B cell (primary cell): ENCODE measurements around the gene NPHP4. TPM values are rescaled to one million over a fixed set of nuclear protein-coding genes. Genes with fewer than 3 reads are reported as not detected.

ENCODE experiments used
- ATAC-seq: fragments of 200-7000 bp; cut with Tn5 transposase; one replicate; pipeline ENCODE4 v1.10.0; 2021; ENCODE audit warnings: low read depth, mild to moderate bottlenecking, moderate number of reproducible peaks, moderate library complexity
- CTCF ChIA-PET: fragments of 350-600 bp; sonication (Branson Sonifier 250); formaldehyde crosslinking; loops from one replicate; lab custom pipeline; 2021; ENCODE audit warnings: antibody characterized with exemption, inconsistent platforms; lab: Charles Lee
- POLR2A ChIA-PET: fragments of 350-600 bp; sonication (Branson Sonifier 250); formaldehyde crosslinking; loops from one replicate; lab custom pipeline; 2021; ENCODE audit warnings: antibody characterized with exemption; lab: Charles Lee
- DNase-seq: peaks from one replicate; pipeline ENCODE4 v3.0.0; 2013
- H2AFZ ChIP-seq: 2 replicates; pipeline ENCODE4 v1.6.1; 2012; ENCODE audit warnings: mild to moderate bottlenecking, low read depth, low read length; ENCODE audit not compliant: insufficient read depth, poor library complexity, severe bottlenecking
- H3K27ac ChIP-seq, 2 donors: 1 replicate in 1 of 2; 2 replicates in 1 of 2; pipeline ENCODE4 v1.5.1; 2012 to 2013; ENCODE audit warnings: low read length in 2 of 2, mild to moderate bottlenecking in 2 of 2, moderate library complexity in 1 of 2
- H3K27me3 ChIP-seq, 4 experiments: fragments of 200-600 bp in 1 of 4; sonication (generic) in 1 of 4; replicated peaks in 1 of 4; 1 replicate in 2 of 4; 2 replicates in 2 of 4; pipeline versions ENCODE4 v1.6.1 to v1.7.0; 2013 to 2016; ENCODE audit warnings: low read length in 3 of 4, mild to moderate bottlenecking in 2 of 4, mixed read lengths in 1 of 4, moderate library complexity in 1 of 4; ENCODE audit not compliant: insufficient read depth in 4 of 4, control insufficient read depth in 3 of 4; ENCODE audit errors: control extremely low read depth in 1 of 4
- H3K36me3 ChIP-seq, 2 experiments: replicated peaks in 1 of 2; 1 replicate in 1 of 2; 2 replicates in 1 of 2; pipeline versions ENCODE4 v1.6.1 to v1.7.1; 2013; ENCODE audit warnings: low read length in 1 of 2; ENCODE audit not compliant: insufficient read depth in 2 of 2, control insufficient read depth in 1 of 2; ENCODE audit errors: control extremely low read depth in 1 of 2, extremely low read depth in 1 of 2
- H3K4me1 ChIP-seq, 2 donors: fragments of 200-600 bp in 1 of 2; sonication (generic) in 1 of 2; 1 replicate in 1 of 2; 2 replicates in 1 of 2; pipeline versions ENCODE4 v1.5.1 to v1.6.1; 2013 to 2017; ENCODE audit warnings: low read length in 2 of 2; ENCODE audit not compliant: control insufficient read depth in 2 of 2, insufficient read depth in 2 of 2
- H3K4me2 ChIP-seq: replicated peaks from 2 replicates; pipeline ENCODE3; 2012; ENCODE audit warnings: mild to moderate bottlenecking, low read depth, low read length; ENCODE audit not compliant: poor library complexity, severe bottlenecking
- H3K4me3 ChIP-seq, 5 experiments: fragments of 200-600 bp in 1 of 5; sonication (generic) in 1 of 5; 1 replicate in 3 of 5; 2 replicates in 2 of 5; pipeline versions ENCODE4 v1.5.1 to v1.7.0; 2011 to 2016; ENCODE audit warnings: low read length in 4 of 5, mild to moderate bottlenecking in 4 of 5, low read depth in 2 of 5, control low read depth in 1 of 5, moderate library complexity in 1 of 5; ENCODE audit not compliant: insufficient read depth in 1 of 5; ENCODE audit errors: control extremely low read depth in 1 of 5, extremely low read depth in 1 of 5
- H3K79me2 ChIP-seq: fragments of 200-600 bp; sonication (generic); one replicate; pipeline ENCODE4 v1.6.0; 2016; ENCODE audit warnings: low read length; ENCODE audit not compliant: control insufficient read depth, insufficient read depth
- H3K9ac ChIP-seq: fragments of 200-600 bp; sonication (generic); 2 replicates; pipeline ENCODE4 v1.6.1; 2017; ENCODE audit warnings: mild to moderate bottlenecking, low read length, moderate library complexity
- H3K9me3 ChIP-seq, 3 donors: one replicate each; pipeline versions ENCODE4 v1.6.1 to v1.7.1; 2013; ENCODE audit warnings: low read length in 2 of 3; ENCODE audit not compliant: control insufficient read depth in 2 of 3, insufficient read depth in 1 of 3; ENCODE audit errors: control extremely low read depth in 1 of 3
- H4K20me1 ChIP-seq: 2 replicates; pipeline ENCODE4 v1.6.0; 2012; ENCODE audit warnings: mild to moderate bottlenecking, low read length; ENCODE audit not compliant: insufficient read depth, control insufficient read depth, poor library complexity, severe bottlenecking
- H3K27ac Mint-ChIP-seq: one replicate; pipeline ENCODE4 v1.8.0; 2021; ENCODE audit warnings: mixed read lengths
- H3K27me3 Mint-ChIP-seq: one replicate; pipeline ENCODE4 v1.8.0; 2021; ENCODE audit warnings: mixed read lengths
- H3K4me1 Mint-ChIP-seq: one replicate; pipeline ENCODE4 v1.8.0; 2021; ENCODE audit warnings: mixed read lengths
- H3K4me3 Mint-ChIP-seq: one replicate; pipeline ENCODE4 v1.8.0; 2021; ENCODE audit warnings: mixed read lengths
- H3K9me3 Mint-ChIP-seq: one replicate; pipeline ENCODE4 v1.8.0; 2022; ENCODE audit warnings: mixed read lengths; ENCODE audit not compliant: insufficient read depth
- CTCF ChIP-seq: fragments of 200-600 bp; IDR thresholded peaks from one replicate; pipeline ENCODE4 v1.8.0; 2022; ENCODE audit warnings: antibody characterized with exemption, mild to moderate bottlenecking
- EZH2 ChIP-seq: IDR thresholded peaks from 2 replicates; pipeline ENCODE4 v1.6.1; 2012; ENCODE audit warnings: borderline replicate concordance, low read depth, mild to moderate bottlenecking, moderate library complexity, low read length; ENCODE audit not compliant: insufficient read depth, poor library complexity, severe bottlenecking
- WGBS: methylation state at CpG from one replicate; pipeline ENCODE4 v1.1.5; 2013; ENCODE audit warnings: missing lambda C conversion rate; ENCODE audit not compliant: insufficient coverage; 5-methylcytosine and 5-hydroxymethylcytosine counted together
- intact Hi-C: fragments of 100-400 bp; cut with micrococcal nuclease; formaldehyde crosslinking; loops from one replicate; pipeline ENCODE4 v1.10.0; 2022
- polyA plus RNA-seq: library from polyadenylated mRNA; depleted of rRNA; stranded (reverse); fragments of >200 nt; gene quantifications from 2 replicates; pipeline ENCODE4 v1.2.3, GENCODE V29; 2012
- total RNA-seq, 2 donors: library from RNA; stranded (reverse); fragments of 120-200 nt in 1 of 2; gene quantifications; 1 replicate in 1 of 2; 2 replicates in 1 of 2; pipeline versions ENCODE4 v1.2.3 to v1.2.4, GENCODE V29; 2013 to 2022

The NPHP4 gene
- total and polyA plus RNA-seq, 2 donors (not counting 1 experiment from before 2014, with no cell fraction given): 6.5 to 14.8 TPM

- Mint-ChIP-seq H3K4me3 (no peak overlapping the region), H3K4me1 (peaks cover 56% of the 10 kb centered on the region), H3K9me3 (no peaks in the 10 kb centered on the region), H3K27ac (no peak overlapping the region), H3K27me3 (no peaks in the 10 kb centered on the region)
- Histone ChIP-seq H2AFZ (no peak overlapping the region), H3K27ac (no peak overlapping the region), H3K9me3 (no peaks in the 10 kb centered on the region), H3K4me1 (peaks cover 24 to 28% of the 10 kb centered on the region in 2 donors), H3K4me2 (no peak overlapping the region), H3K27me3 (no peaks in the 10 kb centered on the region), H3K79me2 (peaks cover 97% of the 10 kb centered on the region), H3K9ac (no peak overlapping the region), H4K20me1 (peaks cover 98% of the 10 kb centered on the region), H3K36me3 (peaks cover 0 to 22% of the 10 kb centered on the region in 2 experiments), H3K4me3 (no peak overlapping the region)
- CTCF ChIA-PET: interaction anchor here (0.6 to 1.4 kb wide), 3 partner anchors 10 to 71 kb away, joined by 3 to 4 read pairs (median 3); no protein-coding TSS in a partner anchor
- ATAC-seq (no peak), DNase-seq (no peak)
- POLR2A ChIA-PET: no interaction called here
- intact Hi-C loops: no loop called here
- WGBS: 87% methylated on average over 10 of the region's 10 CpGs
- TF ChIP-seq CTCF (no peak), EZH2 (no peak)
Measured at GRCh38 chr1:6034750-6035096, 42.5 kb upstream of the NPHP4 start.

GRCh38 chr1:6033986-6034749, 41.9 kb upstream of the NPHP4 start:
- CTCF ChIA-PET: interaction anchor here (0.6 to 1.4 kb wide), 3 partner anchors 10 to 70 kb away, joined by 3 to 4 read pairs (median 3); no protein-coding TSS in a partner anchor
- peaks cover 97% of the 10 kb centered on the region for H3K79me2 ChIP-seq
- intact Hi-C loops: no loop called here
- Mint-ChIP-seq H3K27ac (no peak overlapping the region), H3K4me3 (no peak overlapping the region), H3K27me3 (no peaks in the 10 kb centered on the region), H3K9me3 (no peaks in the 10 kb centered on the region), H3K4me1 (peaks cover 60% of the 10 kb centered on the region)
- POLR2A ChIA-PET: no interaction called here
- peak; percentile 43 for DNase-seq
- H3K27me3 ChIP-seq: no peaks in the 10 kb centered on the region
- no peak overlapping the region for H3K4me3 ChIP-seq
- no peak overlapping the region for H2AFZ ChIP-seq
- peak; percentile 32 for ATAC-seq
- no peak overlapping the region for H3K27ac ChIP-seq
- H4K20me1 ChIP-seq: peaks cover 98% of the 10 kb centered on the region
- H3K4me1 ChIP-seq: peaks cover 28 to 34% of the 10 kb centered on the region in 2 donors
- H3K36me3 ChIP-seq: peaks cover 0 to 24% of the 10 kb centered on the region in 2 experiments
- no peak overlapping the region for H3K4me2 ChIP-seq
- no peak overlapping the region for H3K9ac ChIP-seq
- TF ChIP-seq CTCF: peak; percentile 61
- TF ChIP-seq EZH2: no peak
- 86% methylated on average over 18 of the region's 21 CpGs for WGBS
- H3K9me3 ChIP-seq: no peaks in the 10 kb centered on the region
